Measurements from ENCODE around the gene TP53BP1.

Gene TP53BP1

GRCh38 chr15:43523646-43524045, 30.7 kb upstream of the TP53BP1 start:
- no peak for TF ChIP-seq CTCF (IDR thresholded peaks at IDR 0.05)

DNA sequence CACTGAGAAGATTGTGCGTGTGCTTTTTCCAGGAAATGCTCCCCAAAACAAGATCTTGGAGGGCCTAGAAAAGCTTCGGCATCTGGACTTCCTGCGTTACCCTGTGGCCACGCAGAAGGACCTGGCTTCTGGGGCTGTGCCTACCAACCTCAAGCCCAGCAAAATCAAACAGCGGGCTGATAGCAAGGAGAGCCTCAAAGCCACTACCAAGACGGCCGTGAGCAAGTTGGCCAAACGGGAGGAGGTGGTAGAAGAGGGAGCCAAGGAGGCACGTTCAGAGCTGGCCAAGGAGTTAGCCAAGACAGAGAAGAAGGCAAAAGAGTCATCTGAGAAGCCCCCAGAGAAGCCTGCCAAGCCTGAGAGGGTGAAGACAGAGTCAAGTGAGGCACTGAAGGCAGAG, 29.3 kb upstream of the TP53BP1 start:
- TF ChIP-seq CTCF (IDR thresholded peaks at IDR 0.05), result no peak

DNA sequence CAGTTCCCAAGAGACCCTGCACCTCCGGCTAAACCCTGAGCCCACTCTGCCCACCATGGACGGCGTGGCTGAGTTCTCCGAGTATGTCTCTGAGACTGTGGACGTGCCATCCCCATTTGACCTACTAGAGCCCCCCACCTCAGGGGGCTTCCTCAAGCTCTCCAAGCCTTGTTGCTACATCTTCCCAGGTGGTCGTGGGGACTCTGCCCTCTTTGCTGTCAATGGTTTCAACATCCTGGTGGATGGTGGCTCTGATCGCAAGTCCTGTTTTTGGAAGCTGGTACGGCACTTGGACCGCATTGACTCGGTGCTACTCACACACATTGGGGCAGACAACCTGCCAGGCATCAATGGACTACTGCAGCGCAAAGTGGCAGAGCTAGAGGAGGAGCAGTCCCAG, 28.5 kb upstream of the TP53BP1 start:
- no peak for TF ChIP-seq CTCF (IDR thresholded peaks at IDR 0.05)

DNA sequence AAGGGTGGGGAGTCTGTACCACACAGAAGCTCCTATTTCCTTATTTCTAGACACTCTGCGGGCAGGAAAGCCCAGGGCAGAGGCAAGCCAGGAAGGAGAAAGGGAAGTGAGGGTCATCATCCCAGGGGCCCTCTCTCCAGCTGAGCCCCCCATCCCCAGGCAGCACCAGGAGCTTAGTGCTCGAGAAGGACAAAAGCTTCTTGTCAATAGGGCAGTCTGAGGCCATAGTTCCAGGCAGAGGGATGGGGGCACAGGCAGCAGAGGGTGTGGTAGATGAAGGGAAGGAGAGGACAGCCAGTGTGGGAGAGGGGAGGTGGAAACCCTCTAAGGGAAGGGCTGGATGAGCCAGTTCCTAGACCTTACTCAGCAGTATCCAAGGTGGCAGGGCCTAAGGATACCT, 27.2 kb upstream of the TP53BP1 start:
- no peak for TF ChIP-seq CTCF (IDR thresholded peaks at IDR 0.05)

- no peak for TF ChIP-seq CTCF (IDR thresholded peaks at IDR 0.05)
Observed at GRCh38 chr15:43519196-43519595, 26.2 kb upstream of the TP53BP1 start.

- no peak for TF ChIP-seq CTCF (IDR thresholded peaks at IDR 0.05)
Observed at GRCh38 chr15:43518197-43518761, 25.3 kb upstream of the TP53BP1 start.

- no peak for TF ChIP-seq CTCF (IDR thresholded peaks at IDR 0.05)
Observed at GRCh38 chr15:43517354-43518196, 24.6 kb upstream of the TP53BP1 start, which contains the start of gene MAP1A. MAP1A (plus strand) TSS chr15:43517608; CDS start chr15:43521474, 3,866 bp downstream.

Measured in LNCAP (cell line).